Endodermal cell (in vitro differentiated cells): Measurements from ENCODE around the gene FREY1. TPM values are rescaled to one million over a fixed set of nuclear protein-coding genes. Genes with fewer than 3 reads are reported as not detected.

Source experiments
- DNase-seq: peaks from one replicate; pipeline ENCODE4 v3.0.0-alpha.2; 2017
- H3K27ac ChIP-seq: 2 replicates; pipeline ENCODE4 v1.5.1; 2013; ENCODE audit warnings: mild to moderate bottlenecking, low read depth, low read length, moderate library complexity
- H3K27me3 ChIP-seq: 2 replicates; pipeline ENCODE4 v1.6.1; 2013; ENCODE audit warnings: mild to moderate bottlenecking, low read length, moderate library complexity; ENCODE audit not compliant: insufficient read depth, control insufficient read depth, poor library complexity, severe bottlenecking
- H3K36me3 ChIP-seq: 2 replicates; pipeline ENCODE4 v1.7.0; 2013; ENCODE audit warnings: mild to moderate bottlenecking, low read length, moderate library complexity; ENCODE audit not compliant: control insufficient read depth, insufficient read depth
- H3K4me1 ChIP-seq: one replicate; pipeline ENCODE4 v1.7.0; 2013; ENCODE audit warnings: low read length; ENCODE audit not compliant: control insufficient read depth, insufficient read depth
- H3K4me3 ChIP-seq: 2 replicates; pipeline ENCODE4 v1.5.1; 2013; ENCODE audit warnings: mild to moderate bottlenecking, low read length, moderate library complexity
- H3K9ac ChIP-seq: 2 replicates; pipeline ENCODE4 v1.6.1; 2013; ENCODE audit warnings: mild to moderate bottlenecking, low read length, moderate library complexity; ENCODE audit not compliant: poor library complexity, severe bottlenecking; ENCODE audit errors: extremely low read depth
- H3K9me3 ChIP-seq: 2 replicates; pipeline ENCODE4 v1.6.1; 2013; ENCODE audit warnings: mild to moderate bottlenecking, low read length, moderate library complexity; ENCODE audit not compliant: control insufficient read depth
- H3K27ac Mint-ChIP-seq: 2 replicates; pipeline ENCODE4 v1.8.0; 2020; ENCODE audit warnings: mixed read lengths
- H3K27me3 Mint-ChIP-seq: 2 replicates; pipeline ENCODE4 v1.8.0; 2021; ENCODE audit warnings: mild to moderate bottlenecking, mixed read lengths; ENCODE audit not compliant: insufficient read depth
- H3K36me3 Mint-ChIP-seq: 2 replicates; pipeline ENCODE4 v1.8.0; 2020; ENCODE audit warnings: low read depth, mixed read lengths
- H3K4me1 Mint-ChIP-seq: 2 replicates; pipeline ENCODE4 v1.8.0; 2020; ENCODE audit warnings: mixed read lengths
- H3K4me3 Mint-ChIP-seq: 2 replicates; pipeline ENCODE4 v1.8.0; 2020; ENCODE audit warnings: mild to moderate bottlenecking, moderate library complexity, mixed read lengths
- H3K9me3 Mint-ChIP-seq: 2 replicates; pipeline ENCODE4 v1.8.0; 2020; ENCODE audit warnings: mild to moderate bottlenecking, mixed read lengths
- CTCF ChIP-seq: fragments of 200-600 bp; sonication (generic); conservative IDR thresholded peaks from 2 replicates; pipeline ENCODE4 v1.5.0; 2021; ENCODE audit warnings: antibody characterized with exemption, mild to moderate bottlenecking
- WGBS, 2 experiments: methylation state at CpG; one replicate each; pipeline versions ENCODE4 v1.1.5 to v1.1.7; 2013; ENCODE audit warnings: missing lambda C conversion rate in 2 of 2, mixed read lengths in 1 of 2; ENCODE audit not compliant: insufficient coverage in 1 of 2, insufficient read length in 1 of 2; 5-methylcytosine and 5-hydroxymethylcytosine counted together
- total RNA-seq, 2 donors: library from RNA; stranded (reverse); fragmentation: NEBNext Ultra II Directional in 1 of 2; extraction: Animal tissue kit (Norgen Biotek cat#: 25700) in 1 of 2; gene quantifications; 2 replicates in 1 of 2; 3 replicates in 1 of 2; pipeline ENCODE4 v1.2.1, GENCODE V29; 2021

Gene FREY1
- total RNA-seq, 2 donors from 2014 or later: 1.1 to 1.5 TPM

- TF ChIP-seq CTCF: no peak
- Mint-ChIP-seq H3K4me1 (peaks cover 6% of the 10 kb centered on the region), H3K27ac (peak overlapping the region; percentile 0), H3K9me3 (no peaks in the 10 kb centered on the region), H3K27me3 (no peaks in the 10 kb centered on the region), H3K36me3 (peaks cover 42% of the 10 kb centered on the region), H3K4me3 (no peak overlapping the region)
- Histone ChIP-seq H3K4me3 (no peak overlapping the region), H3K27me3 (no peaks in the 10 kb centered on the region), H3K4me1 (no peaks in the 10 kb centered on the region), H3K9me3 (no peaks in the 10 kb centered on the region), H3K36me3 (peaks cover 55% of the 10 kb centered on the region), H3K27ac (no peak overlapping the region), H3K9ac (no peak overlapping the region)
- WGBS, 2 experiments: 86 to 90% methylated on average over 1 to 2 of the region's 2 CpGs
- no peak for DNase-seq
Measured at GRCh38 chr11:45857961-45858474, 49.1 kb downstream of the FREY1 start.

Other genes starting within 250 kb of the FREY1 start
- gene CHST1, start 241.6 kb downstream of the FREY1 start, total RNA-seq: 1 to 10 TPM in 1 of 2 donors, under 1 TPM in 1; 0.95 to 1.6 TPM
- gene SLC35C1, start 102.1 kb downstream of the FREY1 start, total RNA-seq: 10 to 100 TPM; 11.4 to 16.0 TPM
- gene CRY2, start 59.8 kb downstream of the FREY1 start, total RNA-seq: 10 to 100 TPM; 19.8 to 20.1 TPM
- 10 to 100 TPM; 11.2 to 12.8 TPM for gene MAPK8IP1, start 21.6 kb downstream of the FREY1 start, total RNA-seq
- 10 to 100 TPM; 32.2 to 37.8 TPM for gene PEX16, start 10.6 kb upstream of the FREY1 start, total RNA-seq
- gene LARGE2, start 15.4 kb upstream of the FREY1 start, total RNA-seq: 10 to 100 TPM; 28.5 to 35.2 TPM
- 10 to 100 TPM; 47.2 to 53.9 TPM for gene PHF21A, start 214.2 kb upstream of the FREY1 start, total RNA-seq